Stomach (tissue), 4 donors: ENCODE data around the gene WIPF2.

Experiments
- CTCF ChIP-seq, 7 experiments: fragments of 450-650 bp in 4 of 7; fragments of 200-600 bp in 3 of 7; sonication (generic) in 3 of 7; IDR thresholded peaks; one replicate each; pipeline ENCODE4 v1.5.1; 2016 to 2019; ENCODE audit warnings: antibody characterized with exemption in 7 of 7, control low read depth in 2 of 7, mild to moderate bottlenecking in 1 of 7
- POLR2A ChIP-seq, 4 donors: fragments of 450-650 bp; IDR thresholded peaks; one replicate each; pipeline ENCODE4 v1.6.1; 2016; ENCODE audit warnings: antibody characterized with exemption in 4 of 4, control low read depth in 2 of 4, mild to moderate bottlenecking in 1 of 4, moderate library complexity in 1 of 4

DNA sequence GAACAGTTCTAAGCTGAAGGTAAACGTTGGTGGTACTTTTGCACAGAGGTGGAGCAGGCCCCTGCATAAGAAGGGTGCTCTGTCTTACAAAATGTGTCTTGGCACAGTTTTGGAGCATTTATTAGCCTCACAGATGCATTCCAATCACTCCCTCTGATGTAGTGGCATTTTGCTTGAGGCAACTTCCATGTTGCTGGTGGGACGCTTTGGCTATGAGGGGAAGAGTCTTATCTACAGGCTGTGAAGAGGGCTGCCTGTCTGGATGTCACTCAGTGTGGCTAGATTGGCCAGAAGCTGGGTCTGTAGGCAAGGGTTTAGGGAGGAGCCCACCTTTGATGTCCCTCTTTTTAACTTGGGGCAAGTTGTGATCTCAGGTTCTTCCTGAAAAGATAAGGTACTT is 87.3 kb downstream of the WIPF2 start:
- no peak for TF ChIP-seq POLR2A (IDR thresholded peaks at IDR 0.05)
- no peak for TF ChIP-seq CTCF (IDR thresholded peaks at IDR 0.05)
